ENCODE measurements around the gene ANTKMT.

Gene ANTKMT

GRCh38 chr16:715477-716199, 5.3 kb upstream of the ANTKMT start:
- no peak for DNase-seq

GRCh38 chr16:716200-716568, 4.8 kb upstream of the ANTKMT start:
- no peak for DNase-seq

GRCh38 chr16:716768-717325, 4.1 kb upstream of the ANTKMT start:
- DNase-seq: no peak

- DNase-seq: no peak
Measured at GRCh38 chr16:717450-718245, 3.3 kb upstream of the ANTKMT start.

- DNase-seq: no peak
Measured at GRCh38 chr16:718389-718788, 2.6 kb upstream of the ANTKMT start.

- DNase-seq: no peak
Measured at GRCh38 chr16:718922-719321, 2.0 kb upstream of the ANTKMT start.

GRCh38 chr16:719815-720446, 1.0 kb upstream of the ANTKMT start:
- DNase-seq: no peak

- DNase-seq: no peak
Measured at GRCh38 chr16:720447-720989, 428 bp upstream of the ANTKMT start.

- no peak for DNase-seq
Measured at GRCh38 chr16:721765-722540, 1.0 kb downstream of the ANTKMT start.

- DNase-seq: no peak
Measured at GRCh38 chr16:722835-723633, 2.1 kb downstream of the ANTKMT start.

GRCh38 chr16:723695-724094, 2.7 kb downstream of the ANTKMT start:
- no peak for DNase-seq

- DNase-seq: no peak
Measured at GRCh38 chr16:724188-725040, 3.5 kb downstream of the ANTKMT start.

GRCh38 chr16:725041-725376, 4.1 kb downstream of the ANTKMT start:
- no peak for DNase-seq

- no peak for DNase-seq
Measured at GRCh38 chr16:725463-726187, 4.7 kb downstream of the ANTKMT start.

GRCh38 chr16:726188-726437, 5.2 kb downstream of the ANTKMT start:
- DNase-seq: no peak

GRCh38 chr16:726438-727290, 5.7 kb downstream of the ANTKMT start, which contains the start of the genes CCDC78 and HAGHL:
Gene CCDC78 (minus strand): TSS chr16:726443. CDS start chr16:726367, 76 bp downstream.
Gene HAGHL (plus strand): TSS chr16:727106. CDS start chr16:727510, 404 bp downstream.
- no peak for DNase-seq

GRCh38 chr16:727291-727977, 6.5 kb downstream of the ANTKMT start:
- DNase-seq: no peak

- no peak for DNase-seq
Measured at GRCh38 chr16:728131-728889, 7.4 kb downstream of the ANTKMT start.

Measured in NCI-H1105 (cell line).